Measurements from ENCODE around the gene CENPS.
A peak's percentile ranks its signal among the peaks of the same experiment; 100 is the strongest.
"Not testable (repeated sequence)": the region's sequence is repeated elsewhere in the genome, so short reads cannot be mapped to it uniquely, and the experiment has no call there.

Gene CENPS

GRCh38 chr1:10421637-10422036 lies 8.6 kb upstream of the CENPS start:
- no peak for DNase-seq

DNA sequence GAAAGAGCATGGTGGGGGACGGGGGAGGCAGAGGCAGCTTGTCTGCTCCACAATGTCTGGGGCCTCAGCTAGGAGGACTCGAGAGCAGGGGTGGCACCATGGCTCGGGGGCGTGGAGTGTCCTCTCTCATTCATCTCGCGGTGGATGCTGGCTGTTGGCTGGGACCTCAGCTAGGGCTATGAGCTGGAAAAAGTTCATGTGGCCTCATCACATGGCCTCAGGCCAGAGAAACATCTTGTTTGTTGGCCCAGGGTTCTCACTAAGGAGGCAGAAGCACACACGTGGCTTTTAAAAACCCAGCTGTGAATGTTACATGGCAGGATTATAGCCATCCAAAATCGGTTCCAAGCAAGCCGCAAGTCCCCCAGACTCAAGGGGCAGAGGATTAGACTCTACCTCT lies 6.2 kb upstream of the CENPS start:
- DNase-seq: no peak

- no peak for DNase-seq
Measured at GRCh38 chr1:10424651-10425050, 5.6 kb upstream of the CENPS start.

DNA sequence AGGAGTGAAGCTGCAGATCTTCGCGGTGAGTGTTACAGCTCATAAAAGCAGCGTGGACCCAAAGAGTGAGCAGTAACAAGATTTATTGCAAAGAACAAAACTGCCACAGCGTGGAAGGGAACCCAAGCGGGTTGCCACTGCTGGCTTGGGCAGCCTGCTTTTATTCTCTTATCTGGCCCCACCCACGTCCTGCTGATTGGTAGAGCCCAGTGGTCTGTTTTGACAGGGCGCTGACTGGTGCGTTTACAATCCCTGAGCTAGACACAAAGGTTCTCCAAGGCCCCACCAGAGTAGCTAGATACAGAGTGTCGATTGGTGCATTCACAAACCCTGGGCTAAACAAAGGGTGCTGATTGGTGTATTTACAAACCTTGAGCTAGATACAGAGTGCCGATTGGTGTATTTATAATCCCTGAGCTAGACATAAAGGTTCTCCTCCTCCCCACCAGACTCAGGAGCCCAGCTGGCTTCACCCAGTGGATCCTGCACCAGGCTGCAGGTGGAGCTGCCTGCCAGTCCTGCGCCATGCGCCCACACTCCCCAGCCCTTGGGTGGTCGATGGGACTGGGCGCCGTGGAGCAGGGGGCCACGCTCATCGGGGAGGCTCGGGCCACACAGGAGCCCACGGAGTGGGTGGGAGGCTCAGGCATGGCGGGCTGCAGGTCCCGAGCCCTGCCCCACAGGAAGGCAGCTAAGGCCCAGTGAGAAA lies 4.3 kb upstream of the CENPS start:
- DNase-seq: not testable (repeated sequence)

DNA sequence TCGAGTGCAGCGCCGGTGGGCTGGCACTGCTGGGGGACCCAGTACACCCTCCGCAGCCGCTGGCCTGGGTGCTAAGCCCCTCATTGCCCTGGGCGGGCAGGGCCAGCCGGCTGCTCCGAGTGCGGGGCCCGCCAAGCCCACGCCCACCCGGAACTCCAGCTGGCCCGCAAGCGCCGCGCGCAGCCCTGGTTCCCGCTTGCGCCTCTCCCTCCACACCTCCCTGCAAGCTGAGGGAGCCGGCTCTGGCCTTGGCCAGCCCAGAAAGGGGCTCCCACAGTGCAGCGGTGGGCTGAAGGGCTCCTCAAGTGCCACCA lies 3.7 kb upstream of the CENPS start:
- DNase-seq: not testable (repeated sequence)

GRCh38 chr1:10428984-10429383 lies 1.2 kb upstream of the CENPS start:
- no peak for DNase-seq

GRCh38 chr1:10429868-10430215 lies 391 bp upstream of the CENPS start:
- DNase-seq: no peak

- peak; percentile 56 for DNase-seq
Measured at GRCh38 chr1:10431070-10431730, 967 bp downstream of the CENPS start.

- DNase-seq: peak; percentile 29
Measured at GRCh38 chr1:10432910-10433700, 2.9 kb downstream of the CENPS start.

GRCh38 chr1:10433790-10434189 lies 3.6 kb downstream of the CENPS start:
- no peak for DNase-seq

GRCh38 chr1:10434590-10434989 lies 4.4 kb downstream of the CENPS start:
- DNase-seq: no peak

- DNase-seq: no peak
Measured at GRCh38 chr1:10437052-10437451, 6.8 kb downstream of the CENPS start.

DNA sequence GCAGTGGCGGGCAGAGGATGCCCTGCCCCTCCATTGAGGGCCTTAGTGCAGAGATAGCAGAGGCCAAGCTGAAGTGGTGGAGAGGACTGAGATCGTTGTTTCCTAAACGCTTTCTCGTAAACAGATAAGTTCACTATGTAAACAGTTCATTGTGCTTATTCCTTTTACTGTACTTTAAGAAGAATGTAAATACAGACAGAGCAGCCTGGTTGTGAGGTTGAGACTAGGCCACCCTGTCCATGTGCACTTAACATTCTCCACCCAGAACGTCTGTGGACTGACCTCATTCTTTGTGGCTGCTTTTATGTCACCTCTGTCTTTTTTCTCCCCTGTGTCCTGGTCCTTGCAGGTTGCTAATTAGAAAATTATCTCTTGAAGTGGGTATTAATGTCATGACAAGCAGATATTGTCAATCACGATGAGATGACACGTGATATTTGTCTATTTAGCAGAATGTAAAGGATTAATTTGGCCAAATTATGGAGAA lies 8.5 kb downstream of the CENPS start:
- no peak for DNase-seq

- no peak for DNase-seq
Measured at GRCh38 chr1:10440305-10440704, 10.1 kb downstream of the CENPS start.

DNA sequence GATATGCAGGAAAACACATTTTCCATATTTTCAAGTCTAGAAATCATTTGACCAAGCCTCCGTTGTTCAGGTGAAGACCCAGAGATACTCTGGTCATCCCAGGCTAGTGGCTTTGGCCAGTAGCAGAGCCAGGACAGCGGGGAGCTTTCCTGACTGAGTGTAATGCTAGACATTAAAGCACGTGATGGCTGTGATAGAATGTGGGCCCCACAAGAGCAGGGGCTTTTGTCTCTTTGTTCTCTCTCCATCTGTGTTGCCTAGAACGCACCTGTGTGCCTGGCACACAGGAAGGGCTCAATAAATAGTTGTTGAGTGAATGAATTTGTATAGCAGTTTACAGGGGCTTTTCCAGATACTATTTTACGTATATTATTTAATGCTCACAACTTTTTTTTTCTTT lies 10.6 kb downstream of the CENPS start:
- peak; percentile 14 for DNase-seq

DNA sequence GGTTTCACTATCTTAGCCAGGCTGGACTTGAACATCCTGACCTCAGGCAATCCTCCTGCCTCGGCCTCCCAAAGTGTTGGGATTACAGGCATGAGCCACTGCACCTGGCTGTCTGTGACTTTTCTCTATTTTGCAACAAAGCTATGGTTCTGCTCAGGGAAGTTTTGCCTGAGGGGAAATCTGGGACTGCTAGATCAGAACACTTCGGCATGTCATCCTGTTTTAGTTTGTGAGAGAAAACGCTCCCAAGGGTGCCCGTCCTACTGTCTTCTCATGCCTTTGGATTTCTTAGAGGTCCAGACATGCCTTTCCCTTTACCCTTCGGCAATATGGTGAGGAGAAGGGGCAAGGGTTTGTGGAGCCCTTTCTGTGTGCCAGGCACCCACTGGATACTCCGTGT lies 14.0 kb downstream of the CENPS start:
- no peak for DNase-seq

- DNase-seq: no peak
Measured at GRCh38 chr1:10444795-10445397, 14.7 kb downstream of the CENPS start.

DNA sequence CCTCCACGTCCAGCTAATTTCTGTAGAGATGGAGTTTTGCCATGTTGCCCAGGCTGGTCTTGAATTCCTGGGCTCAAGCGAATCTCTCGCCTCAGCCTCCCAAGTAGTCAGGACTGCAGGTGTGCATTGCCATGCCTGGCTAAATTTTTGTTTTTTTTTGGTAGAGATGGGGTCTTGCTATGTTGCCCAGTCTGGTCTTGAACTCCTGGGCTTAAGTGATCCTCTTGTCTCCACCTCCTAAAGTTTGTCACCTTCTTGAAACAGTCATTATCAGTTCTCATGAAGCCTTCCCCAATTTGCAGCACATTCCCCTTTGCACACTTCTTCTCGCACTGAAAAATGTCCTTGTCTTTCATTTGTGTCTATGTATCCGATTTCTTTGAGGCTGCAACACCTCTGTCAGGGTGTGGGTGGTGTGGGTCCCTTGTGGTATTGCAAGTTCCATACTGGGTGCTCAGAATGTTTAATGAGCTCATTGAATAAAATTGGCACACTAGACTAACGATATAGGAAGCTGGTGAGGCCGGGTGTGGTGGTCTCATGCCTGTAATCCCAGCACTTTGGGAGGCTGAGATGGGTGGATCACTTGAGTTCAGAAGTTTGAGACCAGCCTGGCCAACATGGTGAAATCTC lies 16.7 kb downstream of the CENPS start:
- no peak for DNase-seq

DNA sequence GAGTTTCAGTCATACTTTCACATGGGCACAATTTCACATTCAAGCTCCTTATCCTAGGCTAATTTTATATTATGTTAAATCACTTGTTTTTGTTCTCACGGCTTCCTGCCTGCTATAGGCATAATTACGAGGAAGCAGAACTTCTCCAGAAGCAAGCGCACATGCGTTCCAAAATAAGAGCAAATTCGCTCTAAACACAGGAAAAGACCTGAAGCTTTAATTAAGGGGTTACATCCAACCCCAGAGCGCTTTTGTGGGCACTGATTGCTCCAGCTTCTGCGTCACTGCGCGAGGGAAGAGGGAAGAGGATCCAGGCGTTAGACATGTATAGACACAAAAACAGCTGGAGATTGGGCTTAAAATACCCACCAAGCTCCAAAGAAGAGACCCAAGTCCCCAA lies 19.5 kb downstream of the CENPS start, which contains the start of gene CORT:
Gene CORT, plus strand, starts transcription at position 281 of the 400 bp plus-strand sequence. CDS start 193 bp downstream, outside the sequence.
- DNase-seq: no peak

DNA sequence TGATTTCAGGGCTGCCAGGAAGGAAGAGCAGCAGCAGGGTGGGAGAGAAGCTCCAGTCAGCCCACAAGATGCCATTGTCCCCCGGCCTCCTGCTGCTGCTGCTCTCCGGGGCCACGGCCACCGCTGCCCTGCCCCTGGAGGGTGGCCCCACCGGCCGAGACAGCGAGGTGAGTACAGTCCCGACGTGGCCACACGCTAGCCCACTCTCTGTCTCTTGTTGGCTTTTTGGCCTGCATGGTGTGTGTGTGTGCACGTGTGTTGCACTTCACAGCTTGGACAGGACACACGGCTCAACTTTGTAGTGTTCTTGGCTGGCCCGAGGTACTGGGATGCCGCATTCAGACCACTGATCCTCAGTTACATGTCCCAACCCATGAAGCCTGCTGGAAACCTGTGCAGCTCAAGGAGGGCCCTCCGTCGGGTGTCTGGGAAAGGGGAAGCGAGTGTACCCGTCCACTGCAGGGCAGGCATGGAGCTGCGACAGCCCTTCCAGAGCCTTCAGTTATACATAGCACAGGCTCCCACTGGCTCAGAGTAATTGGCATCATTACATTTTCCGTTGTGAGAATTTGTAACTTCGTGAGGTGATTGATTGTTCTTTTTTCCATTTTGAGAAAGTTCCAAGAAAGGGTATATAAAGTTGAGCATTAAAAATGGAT lies 20.1 kb downstream of the CENPS start:
- DNase-seq: no peak

DNA sequence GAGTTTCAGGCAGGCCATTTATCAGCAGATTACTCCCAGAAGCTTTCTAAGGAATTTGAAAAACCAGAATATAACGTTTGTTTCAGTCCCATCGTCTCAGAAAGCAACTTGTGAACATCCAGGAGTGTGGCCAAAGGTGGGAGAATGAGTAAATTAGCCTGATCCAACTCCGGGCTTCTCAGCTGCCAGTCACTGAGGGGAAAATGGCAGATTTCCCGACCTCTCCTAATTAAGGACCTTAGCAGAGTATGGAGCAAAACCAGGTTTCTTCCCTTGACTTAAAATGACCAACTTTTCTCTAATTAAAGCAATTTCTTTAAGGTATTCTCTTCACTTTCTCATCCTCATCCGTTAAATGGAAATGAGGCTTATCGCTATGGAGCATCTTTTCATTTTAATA lies 20.6 kb downstream of the CENPS start:
- no peak for DNase-seq

- DNase-seq: no peak
Measured at GRCh38 chr1:10451287-10451686, 21.1 kb downstream of the CENPS start.

Data from NCI-H69 (cell line).